Caki2 (cell line): ENCODE results near the gene CDKN1C. TPM values are rescaled to one million over a fixed set of nuclear protein-coding genes. Genes with fewer than 3 reads are reported as not detected.

Experiments used
- DNase-seq: peaks from one replicate; pipeline ENCODE4 v3.0.0-alpha.2; 2015; ENCODE audit warnings: low read depth
- in situ Hi-C: cut with HindIII; loops from 2 replicates; pipeline ENCODE4 v1.10.0; 2016; ENCODE audit warnings: low sequenced_read_pairs, low pct_unique_long_range_greater_than_20kb, mixed read lengths
- total RNA-seq: library from RNA; depleted of rRNA; stranded (reverse); fragments of >200 nt; shearing (Covaris generic); gene quantifications from 2 replicates; pipeline ENCODE4 v1.2.3, GENCODE V29; 2014; ENCODE audit warnings: low replicate concordance

The CDKN1C gene
- total RNA-seq, 1 experiment from 2014 or later, result 15.8 TPM

DNA sequence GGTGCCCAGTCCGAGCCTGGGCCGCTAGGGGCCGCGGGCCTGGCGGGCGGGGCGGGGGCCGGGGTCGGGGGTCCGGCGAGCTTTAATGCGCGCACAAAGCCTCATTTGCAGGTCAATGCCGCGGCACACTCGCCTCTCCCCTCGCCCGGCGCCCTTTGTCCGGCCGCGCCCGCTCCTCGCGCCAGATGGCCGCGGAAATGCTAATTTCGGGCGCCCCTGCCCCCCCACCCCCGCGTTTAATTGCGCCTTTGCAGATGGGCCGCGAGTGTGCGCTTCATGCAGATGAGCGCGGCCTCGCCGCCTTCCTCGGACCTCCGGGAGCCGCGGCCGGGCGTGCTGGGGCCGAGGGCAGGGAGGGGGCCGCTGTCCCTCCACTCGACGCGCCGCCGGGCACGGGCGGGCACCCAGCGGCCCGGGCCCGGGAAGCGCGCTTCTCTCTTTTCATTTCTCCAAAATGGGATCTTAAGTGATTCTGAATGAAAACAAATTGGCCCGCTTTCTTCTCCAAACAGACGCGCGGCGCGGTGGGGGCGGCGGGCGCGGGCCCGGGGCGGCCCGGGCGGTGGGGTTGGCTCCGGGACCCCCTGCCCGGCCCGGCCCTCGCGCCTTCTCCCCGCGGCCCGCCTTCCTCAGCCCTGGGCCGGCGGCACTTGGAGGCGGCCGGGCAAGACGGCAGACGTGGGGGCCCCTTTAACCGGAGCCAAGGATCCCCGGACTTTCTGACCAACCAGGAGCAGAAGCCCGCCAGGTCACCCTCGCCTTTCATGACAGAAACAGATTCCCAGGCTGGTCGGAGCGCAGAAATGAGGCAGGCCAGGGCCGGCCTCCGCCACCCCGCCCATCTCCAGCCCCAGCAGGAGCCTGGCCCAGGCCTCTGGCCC is 22.9 kb downstream of the CDKN1C start:
- in situ Hi-C loops, result no loop called here
- no peak for DNase-seq

DNA sequence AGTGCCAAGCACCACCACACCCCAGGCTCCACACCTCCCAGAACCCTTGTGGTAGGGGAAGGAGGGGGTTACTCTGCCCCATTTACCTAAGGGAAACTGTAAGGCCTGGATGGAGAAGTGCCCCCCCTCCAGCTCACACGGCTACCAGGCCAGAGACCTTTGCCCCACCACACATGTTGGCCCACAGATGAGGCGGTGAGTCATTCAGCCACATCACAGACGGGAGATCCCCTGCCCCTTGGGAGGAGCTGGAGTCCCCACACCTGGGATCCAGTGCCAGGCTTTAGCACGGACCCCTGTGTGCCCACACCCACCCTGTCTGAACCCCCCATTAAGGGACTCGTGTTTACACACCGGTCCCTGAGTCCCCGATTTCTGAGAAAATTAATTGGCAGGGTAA is 24.9 kb downstream of the CDKN1C start:
- in situ Hi-C loops, result no loop called here
- DNase-seq, result peak; percentile 51

DNA sequence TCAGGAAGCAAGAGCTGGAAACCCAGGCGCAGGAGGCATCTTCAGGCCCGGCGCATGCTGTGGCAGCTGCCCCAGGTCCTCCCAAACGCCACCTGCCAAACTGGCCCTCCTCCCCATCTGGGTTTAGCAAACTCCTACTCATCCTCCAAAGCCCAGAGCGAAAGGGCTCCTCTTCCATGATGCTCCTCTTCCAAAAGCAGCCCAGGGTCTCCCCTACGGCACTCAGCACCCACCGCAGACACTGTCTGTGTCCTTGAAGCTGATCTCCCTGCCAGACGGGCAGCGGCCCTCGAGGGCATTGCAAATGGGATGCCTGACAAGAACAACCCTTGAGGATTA is 25.9 kb downstream of the CDKN1C start:
- in situ Hi-C loops, result no loop called here
- DNase-seq, result no peak

DNA sequence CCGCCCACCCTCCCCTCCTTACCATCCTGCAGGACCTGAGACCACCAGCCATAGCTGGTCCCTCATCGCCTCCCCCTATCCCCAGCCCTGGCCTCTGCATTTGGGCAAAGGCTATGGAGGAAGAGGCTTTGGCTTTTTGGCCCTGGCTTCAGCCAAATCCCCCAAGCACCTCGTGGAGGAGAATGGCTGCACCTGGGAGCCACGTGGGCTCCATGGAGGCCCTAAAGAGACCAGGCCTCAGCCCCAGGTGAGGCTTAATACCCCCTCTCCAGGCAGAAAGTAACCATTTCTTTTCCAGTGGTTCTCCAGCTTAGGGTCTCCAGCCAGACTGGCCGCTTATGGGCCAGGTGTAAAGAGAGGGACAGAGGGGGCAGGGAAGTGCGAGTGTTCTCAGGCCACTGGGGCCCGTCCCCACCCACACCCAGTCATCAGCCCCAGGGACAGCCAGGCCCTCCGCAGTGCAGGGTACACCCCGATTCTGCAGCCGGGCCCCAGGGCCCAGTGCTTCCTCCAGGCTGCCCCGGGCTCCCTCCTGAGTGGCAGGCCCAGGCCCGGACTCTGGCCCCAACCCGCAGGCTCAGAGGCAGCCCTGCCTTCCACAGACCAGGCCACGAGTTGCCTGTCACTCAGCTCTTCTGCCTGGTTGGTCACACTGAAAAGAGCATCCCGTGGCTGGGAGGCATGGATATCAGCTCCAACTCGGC is 26.4 kb downstream of the CDKN1C start:
- DNase-seq, result no peak
- in situ Hi-C loops, result no loop called here

- DNase-seq, result no peak
- in situ Hi-C loops, result no loop called here
Measured at GRCh38 chr11:2857918-2858317, 27.7 kb downstream of the CDKN1C start.

GRCh38 chr11:2857276-2857675 is 28.3 kb downstream of the CDKN1C start:
- in situ Hi-C loops, result no loop called here

DNA sequence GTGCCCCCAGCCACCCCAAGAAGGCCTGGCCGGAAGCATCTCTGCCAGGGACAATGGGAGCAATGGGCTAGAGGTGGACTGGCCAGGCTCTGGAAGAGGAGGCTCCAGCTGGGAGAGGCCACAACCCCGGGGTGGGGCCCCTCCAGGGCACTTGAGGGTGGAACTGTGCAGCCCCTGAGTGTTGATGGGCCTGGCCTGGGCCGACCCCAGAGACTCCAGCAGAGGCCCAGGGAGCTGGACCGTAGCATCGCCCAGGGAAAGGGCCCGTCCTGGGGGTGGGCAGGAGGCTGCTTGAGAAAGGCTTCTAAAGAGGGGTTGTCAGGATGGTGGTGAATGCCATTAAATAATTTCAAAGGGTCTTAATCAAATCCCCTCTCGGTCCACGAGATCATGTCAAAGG is 30.4 kb downstream of the CDKN1C start:
- in situ Hi-C loops, result no loop called here
- no peak for DNase-seq

More at GRCh38 chr11:2857276-2857675, 28.3 kb downstream of the CDKN1C start:
- no peak for DNase-seq

GRCh38 chr11:2853997-2854560 is 31.5 kb downstream of the CDKN1C start:
- in situ Hi-C loops, result no loop called here
- DNase-seq, result no peak

GRCh38 chr11:2853401-2853800 is 32.2 kb downstream of the CDKN1C start:
- in situ Hi-C loops, result no loop called here
- no peak for DNase-seq

DNA sequence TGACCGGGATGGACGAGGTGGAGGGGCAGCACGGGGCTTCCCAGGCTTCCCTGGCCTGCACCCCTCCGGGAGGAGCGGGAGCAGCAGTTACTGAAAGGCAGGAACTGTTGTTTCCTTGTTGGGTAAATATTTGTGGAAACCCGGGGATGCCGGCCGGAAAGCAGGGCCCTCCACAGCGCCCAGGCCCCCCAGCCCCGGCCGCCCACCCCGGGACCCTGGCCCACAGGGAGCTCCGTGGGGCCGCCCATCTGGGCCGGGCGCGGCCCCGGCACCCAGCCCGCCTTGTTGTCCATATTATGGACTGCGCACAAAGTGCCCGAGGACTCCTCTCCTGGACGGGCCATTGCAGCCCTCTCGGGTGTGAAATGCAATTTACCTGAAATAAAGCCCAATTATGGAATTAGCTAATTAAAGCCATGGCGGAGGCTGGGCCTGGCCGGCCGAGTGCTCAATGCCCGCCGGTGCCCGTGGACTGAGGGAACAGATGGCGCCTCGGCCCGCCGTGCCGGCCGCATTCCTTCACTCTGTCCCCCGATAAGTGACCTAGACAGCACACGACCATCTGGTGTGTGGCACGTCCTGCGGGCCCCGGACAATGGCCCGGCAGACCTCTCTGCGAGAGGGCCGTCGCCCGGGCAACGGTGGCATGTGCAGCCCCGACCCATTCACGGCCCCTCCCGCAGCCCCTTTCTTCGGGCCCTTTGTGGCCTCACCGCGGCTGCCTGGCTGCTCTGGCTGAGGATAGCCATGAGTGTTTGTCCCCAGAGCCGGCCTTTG is 35.4 kb downstream of the CDKN1C start:
- no peak for DNase-seq
- in situ Hi-C loops, result no loop called here

DNA sequence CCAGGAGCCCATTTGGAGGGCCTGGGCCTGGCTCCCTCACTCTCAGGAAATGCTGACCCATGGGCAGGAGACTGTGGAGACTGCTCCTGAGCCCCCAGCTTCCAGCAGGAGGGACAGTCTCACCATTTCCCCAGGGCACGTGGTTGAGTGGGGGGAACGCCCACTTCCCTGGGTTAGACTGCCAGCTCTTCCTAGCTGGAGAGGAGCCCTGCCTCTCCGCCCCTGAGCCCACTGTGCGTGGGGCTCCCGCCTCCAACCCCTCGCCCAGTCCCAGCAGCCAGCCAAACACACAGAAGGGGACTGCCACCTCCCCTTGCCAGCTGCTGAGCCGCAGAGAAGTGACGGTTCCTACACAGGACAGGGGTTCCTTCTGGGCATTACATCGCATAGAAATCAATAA is 37.1 kb downstream of the CDKN1C start:
- in situ Hi-C loops, result no loop called here
- no peak for DNase-seq

GRCh38 chr11:2847561-2847960 is 38.0 kb downstream of the CDKN1C start:
- DNase-seq, result no peak
- in situ Hi-C loops, result no loop called here

DNA sequence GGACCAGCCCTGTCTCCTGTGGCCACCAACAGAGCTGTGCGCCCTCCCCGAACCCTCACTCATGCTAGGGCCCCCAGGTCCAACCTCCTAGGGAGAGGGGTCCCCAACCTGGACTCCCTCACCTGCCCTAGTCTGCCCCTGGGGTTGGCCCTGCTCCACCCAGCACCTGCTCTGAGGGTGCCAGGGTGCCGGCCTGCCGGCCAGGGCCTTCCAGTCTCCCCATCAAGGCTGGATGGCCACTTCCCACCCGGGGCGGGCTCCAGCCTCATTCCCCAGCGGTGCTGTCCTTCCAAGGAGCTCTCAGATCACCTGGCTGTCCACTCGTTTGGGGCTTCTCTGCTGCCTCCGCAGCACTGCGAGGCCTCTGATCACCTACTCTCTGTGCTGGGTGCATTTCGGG is 39.1 kb downstream of the CDKN1C start:
- in situ Hi-C loops, result no loop called here
- no peak for DNase-seq

DNA sequence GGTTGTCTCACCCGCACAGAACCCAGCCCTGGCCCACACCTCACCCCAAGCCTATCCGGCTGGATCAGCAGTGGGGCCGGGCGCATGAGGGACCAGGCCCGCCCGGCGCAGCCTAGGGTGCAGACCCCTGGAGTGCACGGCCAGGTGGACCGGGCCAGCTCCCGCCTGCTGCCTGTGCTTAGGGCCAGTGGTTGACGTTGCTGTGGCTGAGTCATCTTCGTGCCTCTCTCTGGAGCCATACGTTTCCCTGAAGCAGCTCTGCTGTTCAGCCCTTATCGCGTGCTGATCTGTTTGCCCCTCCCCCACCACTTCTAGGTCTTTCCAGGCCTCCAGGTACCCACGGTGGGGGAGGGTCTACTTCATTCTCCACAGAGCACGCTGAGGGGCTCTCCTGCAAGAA is 39.5 kb downstream of the CDKN1C start:
- no peak for DNase-seq
- in situ Hi-C loops, result no loop called here

GRCh38 chr11:2844996-2845395 is 40.6 kb downstream of the CDKN1C start:
- no peak for DNase-seq
- in situ Hi-C loops, result no loop called here

DNA sequence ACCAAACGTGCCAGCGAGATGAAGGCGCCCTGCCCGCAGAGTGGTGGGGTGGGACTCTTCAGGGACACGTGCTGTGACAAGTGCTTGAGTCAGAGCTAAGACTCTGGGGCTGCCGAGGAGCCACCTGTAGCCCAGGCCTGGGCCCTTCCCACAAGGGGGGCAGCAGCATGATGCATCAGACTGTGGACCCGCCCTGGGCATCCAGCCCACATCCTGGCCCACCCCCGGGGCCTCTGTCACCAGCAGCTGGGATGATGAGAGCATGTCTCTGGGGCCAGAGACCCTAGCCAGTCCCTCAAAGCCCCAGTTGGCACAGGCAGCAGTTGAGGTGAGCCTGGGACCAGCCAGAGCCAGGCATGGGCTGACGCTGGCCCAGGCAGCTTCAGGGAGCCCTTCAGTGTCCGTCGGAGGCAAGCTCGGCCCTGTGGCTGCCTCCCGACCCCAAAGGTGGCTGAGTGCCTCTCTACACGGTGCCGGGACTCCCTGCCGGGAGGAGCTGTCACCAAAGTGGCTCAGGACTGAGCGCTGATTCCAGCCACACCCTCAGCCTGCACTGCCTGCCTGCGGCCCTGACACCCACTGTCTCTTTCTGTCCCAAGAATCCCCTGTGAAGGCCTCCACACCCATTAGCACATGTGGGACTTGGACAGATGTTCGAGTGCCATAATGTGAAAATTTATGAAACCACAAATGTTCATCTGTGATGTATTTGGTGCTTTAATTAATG is 41.3 kb downstream of the CDKN1C start:
- DNase-seq, result no peak
- in situ Hi-C loops, result no loop called here

DNA sequence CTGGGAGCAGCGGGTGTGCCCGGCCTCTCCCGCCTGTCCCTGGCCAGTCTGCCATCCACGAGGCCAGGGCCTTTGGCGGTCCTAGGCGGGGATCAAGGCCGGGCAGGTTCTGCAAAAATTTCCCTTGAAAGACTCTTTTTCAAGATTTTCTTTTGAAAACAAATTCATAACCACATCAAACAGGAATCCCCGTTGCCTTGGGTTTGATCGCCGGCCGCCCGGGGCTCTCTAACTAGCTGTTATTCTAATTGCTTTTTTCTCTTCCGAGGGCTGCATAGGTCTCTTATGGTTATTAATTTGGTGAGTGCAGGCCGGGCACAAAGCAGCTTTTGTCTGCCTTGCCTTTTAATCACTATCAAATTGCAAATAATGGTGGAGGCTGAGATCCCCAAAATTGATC is 42.0 kb downstream of the CDKN1C start:
- in situ Hi-C loops, result no loop called here
- DNase-seq, result no peak

DNA sequence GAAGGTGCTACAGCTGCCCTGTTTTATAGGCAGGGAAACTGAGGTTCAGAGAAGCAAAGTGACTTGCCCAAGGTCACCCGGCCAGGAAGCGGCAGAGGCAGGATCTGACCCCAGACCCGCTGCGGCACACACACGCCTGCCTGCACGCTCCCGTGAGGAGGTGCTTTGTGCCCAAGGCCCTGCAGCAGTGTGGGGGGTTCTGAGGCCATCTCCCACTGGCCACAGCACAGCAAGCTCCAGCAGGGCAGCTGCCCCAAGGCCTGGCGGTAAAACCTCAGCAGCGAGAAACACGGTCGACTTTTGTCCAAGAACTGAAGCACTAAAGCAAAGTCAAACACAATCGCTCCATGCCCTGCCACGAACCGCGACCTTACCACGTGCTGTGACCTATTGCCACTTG is 42.7 kb downstream of the CDKN1C start:
- no peak for DNase-seq
- in situ Hi-C loops, result no loop called here
